Measurements from ENCODE around the gene UNC5C. TPM values are rescaled to one million over a fixed set of nuclear protein-coding genes. Genes with fewer than 3 reads are reported as not detected.

Gene UNC5C
- total and polyA plus RNA-seq, 2 of the 4 experiments (the other 2 are of a cell fraction): under 0.01 TPM

- H2AK5ac ChIP-seq (ENCODE audit: low read depth, low read length): no peak overlapping the region
- no peak overlapping the region for H3K4me2 ChIP-seq (ENCODE audit: low read depth, low read length)
- no peaks in the 10 kb centered on the region for H3K27me3 ChIP-seq (ENCODE audit: control insufficient read depth, insufficient read depth, low read length)
- ChIA-PET CTCF (no interaction called here), POLR2A (ENCODE audit: unreplicated experiment) (no interaction called here)
- H4K8ac ChIP-seq (ENCODE audit: low read depth in 2 of 2, low read length in 2 of 2): no peak overlapping the region
- H3K9me3 ChIP-seq (ENCODE audit: control insufficient read depth, insufficient read depth, low read length): no peaks in the 10 kb centered on the region
- no peaks in the 10 kb centered on the region for H3K9me1 ChIP-seq (ENCODE audit: insufficient read depth, low read length)
- no peaks in the 10 kb centered on the region for H3K4me1 ChIP-seq (ENCODE audit: control insufficient read depth, insufficient read depth, low read length)
- H2AK9ac ChIP-seq (replicated peaks; ENCODE audit: low read depth, low read length, poor library complexity): no peak overlapping the region
- no peak overlapping the region for H2BK15ac ChIP-seq (ENCODE audit: low read depth, low read length)
- no peak overlapping the region for H3K18ac ChIP-seq (ENCODE audit: low read depth, low read length)
- no peak overlapping the region for H3K14ac ChIP-seq (replicated peaks; ENCODE audit: low read depth, low read length)
- ATAC-seq (ENCODE audit: low read depth): no peak
- H4K20me1 ChIP-seq (ENCODE audit: insufficient read depth, low read length): no peaks in the 10 kb centered on the region
- no peak overlapping the region for H2BK120ac ChIP-seq (ENCODE audit: low read depth, low read length)
- no TSS peak for BruUV-seq (replicated peaks)
- TF ChIP-seq RAD21 (IDR thresholded peaks at IDR 0.05; ENCODE audit: low read length) (no peak), USF2 (IDR thresholded peaks at IDR 0.05; ENCODE audit: low read depth, low read length) (no peak), MXI1 (IDR thresholded peaks at IDR 0.05; ENCODE audit: borderline replicate concordance, low read depth, low read length) (no peak), POLR2A (IDR thresholded peaks at IDR 0.05; ENCODE audit: low read depth, low read length) (no peak), FOS (IDR thresholded peaks at IDR 0.05; ENCODE audit: low read depth, low read length) (no peak), SMC3 (IDR thresholded peaks at IDR 0.05; ENCODE audit: low read depth, low read length) (no peak), RCOR1 (IDR thresholded peaks at IDR 0.05; ENCODE audit: insufficient replicate concordance, low read length) (no peak), RFX5 (IDR thresholded peaks at IDR 0.05; ENCODE audit: low read depth, low read length) (no peak), NFE2L2 (IDR thresholded peaks at IDR 0.05; ENCODE audit: low read depth, low read length) (no peak), CTCF (conservative IDR thresholded peaks at IDR 0.05; ENCODE audit: low read depth, low read length) (no peak)
- no peak overlapping the region for H4K5ac ChIP-seq (ENCODE audit: low read depth, low read length)
- H3K79me1 ChIP-seq (ENCODE audit: low read depth in 1 of 2, low read length in 2 of 2): no peaks in the 10 kb centered on the region
- intact Hi-C loops (cut with micrococcal nuclease): no loop called here
- H3K9ac ChIP-seq (ENCODE audit: low read depth, low read length): no peak overlapping the region
- no peak overlapping the region for H2BK20ac ChIP-seq (ENCODE audit: low read depth, low read length)
- DNase-seq: no peak
- H3K23ac ChIP-seq (ENCODE audit: low read depth, low read length): no peak overlapping the region
- H3K36me3 ChIP-seq (ENCODE audit: control insufficient read depth, insufficient read depth, low read length): no peaks in the 10 kb centered on the region
- H2AFZ ChIP-seq (replicated peaks; ENCODE audit: low read length, poor library complexity): no peak overlapping the region
- in situ Hi-C loops (cut with MboI; ENCODE audit: low sequenced_read_pairs): no loop called here
- no peak overlapping the region for H3K4me3 ChIP-seq (ENCODE audit: insufficient read depth, low read depth, low read length)
- no peak overlapping the region for H4K91ac ChIP-seq (ENCODE audit: insufficient read depth, low read depth, low read length)
- H3K4ac ChIP-seq (ENCODE audit: low read depth, low read length): no peak overlapping the region
- no peak overlapping the region for H3K27ac ChIP-seq (ENCODE audit: insufficient read depth, low read length)
- no peak overlapping the region for H2BK5ac ChIP-seq (ENCODE audit: low read depth, low read length, poor library complexity, severe bottlenecking)
- no peak overlapping the region for H3K56ac ChIP-seq (ENCODE audit: extremely low read depth, insufficient read depth, low read length)
- dilution Hi-C loops (cut with HindIII; ENCODE audit: low sequenced_read_pairs, unreplicated experiment): no loop called here
Observed at GRCh38 chr4:95398217-95398616, 150.6 kb downstream of the UNC5C start.
